IPS DF 6.9 (cell line): ENCODE results near the gene METTL2B.

Experiments
- DNase-seq: peaks from one replicate; pipeline ENCODE4 v3.0.0-alpha.2; 2013; ENCODE audit warnings: low read depth, low spot score
- H3K27ac ChIP-seq: one replicate; pipeline ENCODE4 v1.5.1; 2013; ENCODE audit warnings: low read length, control low read depth
- H3K27me3 ChIP-seq: 2 replicates; pipeline ENCODE4 v1.6.1; 2013; ENCODE audit warnings: mild to moderate bottlenecking, low read length; ENCODE audit not compliant: control insufficient read depth, insufficient read depth
- H3K36me3 ChIP-seq: 2 replicates; pipeline ENCODE4 v1.6.1; 2013; ENCODE audit warnings: low read length; ENCODE audit not compliant: control insufficient read depth, insufficient read depth
- H3K4me1 ChIP-seq: 2 replicates; pipeline ENCODE4 v1.6.1; 2013; ENCODE audit warnings: low read length; ENCODE audit not compliant: control insufficient read depth, insufficient read depth
- H3K4me3 ChIP-seq: 2 replicates; pipeline ENCODE4 v1.5.1; 2013; ENCODE audit warnings: mild to moderate bottlenecking, low read length
- H3K9me3 ChIP-seq: 2 replicates; pipeline ENCODE4 v1.6.1; 2013; ENCODE audit warnings: low read length, inconsistent platforms; ENCODE audit not compliant: control insufficient read depth, insufficient read depth
- WGBS: extraction: QIAGEN DNeasy Blood & Tissue Kit; methylation state at CpG from one replicate; pipeline ENCODE4 v1.1.7; 2013; ENCODE audit warnings: mixed read lengths, missing lambda C conversion rate; ENCODE audit not compliant: insufficient read length, insufficient coverage; 5-methylcytosine and 5-hydroxymethylcytosine counted together

The METTL2B gene

GRCh38 chr7:128443831-128444600 is 32.5 kb upstream of the METTL2B start:
- Histone ChIP-seq H3K27ac (no peak overlapping the region), H3K27me3 (no peaks in the 10 kb centered on the region), H3K4me1 (no peaks in the 10 kb centered on the region), H3K36me3 (no peaks in the 10 kb centered on the region), H3K9me3 (no peaks in the 10 kb centered on the region), H3K4me3 (no peak overlapping the region)
- no CpG with 5 or more reads among the region's 7 CpGs for WGBS
- no peak for DNase-seq

DNA sequence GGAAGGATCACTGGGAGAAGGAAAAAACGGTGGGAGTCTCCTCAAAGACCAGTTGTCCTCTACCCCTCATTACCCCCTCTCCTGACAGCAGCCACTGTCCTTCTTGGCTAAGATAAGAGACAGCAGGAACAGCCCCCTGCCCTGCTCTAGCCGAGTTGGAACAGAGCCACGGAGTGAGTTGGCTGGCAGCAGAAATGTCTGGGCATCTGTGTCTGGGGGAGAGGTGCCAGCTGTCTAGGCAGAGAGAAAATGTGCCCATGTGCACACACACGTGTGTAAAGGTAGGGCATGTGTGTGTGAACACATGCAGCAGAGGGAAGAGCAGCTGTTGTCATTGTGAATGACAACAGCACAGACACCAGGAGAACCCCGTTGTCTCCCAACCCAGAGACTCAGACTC is 30.2 kb upstream of the METTL2B start:
- no CpG with 5 or more reads among the region's 5 CpGs for WGBS
- Histone ChIP-seq H3K27me3 (no peaks in the 10 kb centered on the region), H3K4me1 (no peaks in the 10 kb centered on the region), H3K27ac (no peak overlapping the region), H3K4me3 (no peak overlapping the region), H3K36me3 (no peaks in the 10 kb centered on the region), H3K9me3 (no peaks in the 10 kb centered on the region)
- no peak for DNase-seq

GRCh38 chr7:128447941-128448564 is 28.5 kb upstream of the METTL2B start:
- Histone ChIP-seq H3K9me3 (no peaks in the 10 kb centered on the region), H3K4me1 (no peaks in the 10 kb centered on the region), H3K27me3 (no peaks in the 10 kb centered on the region), H3K36me3 (no peaks in the 10 kb centered on the region), H3K27ac (no peak overlapping the region), H3K4me3 (no peak overlapping the region)
- no CpG with 5 or more reads among the region's 4 CpGs for WGBS
- no peak for DNase-seq

GRCh38 chr7:128448751-128449302 is 27.7 kb upstream of the METTL2B start:
- no CpG with 5 or more reads among the region's 6 CpGs for WGBS
- H3K4me1 ChIP-seq, result peaks cover 1% of the 10 kb centered on the region; the same call in 1 of the 2 replicates
- DNase-seq, result no peak
- H3K4me3 ChIP-seq, result no peak overlapping the region
- H3K27ac ChIP-seq, result no peak overlapping the region
- H3K9me3 ChIP-seq, result no peaks in the 10 kb centered on the region
- no peaks in the 10 kb centered on the region for H3K27me3 ChIP-seq
- no peaks in the 10 kb centered on the region for H3K36me3 ChIP-seq

DNA sequence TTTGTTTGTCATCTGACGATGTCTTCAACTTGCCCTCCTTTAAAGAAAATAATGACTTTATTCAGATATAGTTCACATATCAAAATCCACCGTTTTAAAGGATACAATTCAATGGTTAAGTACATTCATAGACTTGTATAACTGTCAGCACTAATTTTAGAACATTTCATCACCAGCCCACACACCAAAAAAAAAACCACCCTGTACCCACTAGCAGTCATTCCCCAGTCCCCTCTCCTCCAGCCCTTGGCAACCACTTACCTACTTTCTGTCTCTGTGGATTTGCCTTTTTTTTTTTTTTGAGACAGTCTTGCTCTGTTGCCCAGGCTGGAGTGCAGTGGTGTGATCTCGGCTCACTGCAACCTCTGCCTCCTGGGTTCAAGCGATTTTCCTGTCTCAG is 26.1 kb upstream of the METTL2B start:
- WGBS, result no CpG with 5 or more reads among the region's 4 CpGs
- Histone ChIP-seq H3K4me3 (no peak overlapping the region), H3K36me3 (no peaks in the 10 kb centered on the region), H3K27ac (no peak overlapping the region), H3K4me1 (peaks cover 1% of the 10 kb centered on the region; the same call in 1 of the 2 replicates), H3K27me3 (no peaks in the 10 kb centered on the region), H3K9me3 (no peaks in the 10 kb centered on the region)
- no peak for DNase-seq

DNA sequence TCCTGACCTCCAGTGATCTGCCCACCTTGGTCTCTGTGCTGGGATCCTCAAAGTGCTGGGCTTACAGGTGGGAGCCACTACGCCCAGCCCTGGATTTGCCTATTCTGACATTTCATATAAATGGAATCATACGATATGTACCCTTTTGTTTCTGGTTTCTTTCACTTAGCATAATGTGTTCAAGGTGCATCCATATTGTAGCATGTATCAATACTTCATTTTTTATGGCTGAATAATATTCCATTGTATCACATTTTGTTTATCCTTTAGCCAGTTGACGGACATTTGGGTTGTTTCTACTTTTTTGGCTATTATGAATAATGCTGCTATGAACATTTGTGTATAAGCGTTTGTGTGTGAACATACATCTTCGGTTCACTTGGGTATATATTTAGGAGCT is 25.6 kb upstream of the METTL2B start:
- Histone ChIP-seq H3K9me3 (no peaks in the 10 kb centered on the region), H3K27me3 (no peaks in the 10 kb centered on the region), H3K27ac (no peak overlapping the region), H3K4me1 (peaks cover 1% of the 10 kb centered on the region; the same call in 1 of the 2 replicates), H3K4me3 (no peak overlapping the region), H3K36me3 (no peaks in the 10 kb centered on the region)
- no CpG with 5 or more reads among the region's 5 CpGs for WGBS
- DNase-seq, result no peak

DNA sequence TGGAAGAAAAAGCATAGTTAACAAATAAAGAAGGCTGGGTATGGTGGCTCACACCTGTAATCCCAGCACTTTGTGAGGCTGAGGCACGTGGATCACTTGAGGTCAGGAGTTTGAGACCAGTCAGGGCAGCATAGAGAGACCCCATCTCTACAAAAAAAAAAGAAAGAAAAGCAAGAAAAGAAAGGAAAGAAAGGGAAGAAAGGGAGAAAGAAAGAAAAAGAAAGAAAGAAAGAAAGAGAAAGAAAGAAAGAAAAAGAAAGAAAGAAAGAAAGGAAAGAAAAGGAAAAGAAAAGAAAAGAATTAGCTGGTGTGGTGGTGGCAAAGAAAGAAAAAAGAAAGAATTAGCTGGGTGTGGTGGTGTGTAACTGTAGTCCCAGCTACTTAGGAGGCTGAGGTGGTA is 24.0 kb upstream of the METTL2B start:
- H3K4me3 ChIP-seq, result no peak overlapping the region
- H3K27me3 ChIP-seq, result no peaks in the 10 kb centered on the region
- no peaks in the 10 kb centered on the region for H3K9me3 ChIP-seq
- H3K27ac ChIP-seq, result no peak overlapping the region
- H3K4me1 ChIP-seq, result peaks cover 1% of the 10 kb centered on the region; the same call in 1 of the 2 replicates
- no peaks in the 10 kb centered on the region for H3K36me3 ChIP-seq
- WGBS, result no CpG with 5 or more reads among the region's 1 CpG
- DNase-seq, result no peak

DNA sequence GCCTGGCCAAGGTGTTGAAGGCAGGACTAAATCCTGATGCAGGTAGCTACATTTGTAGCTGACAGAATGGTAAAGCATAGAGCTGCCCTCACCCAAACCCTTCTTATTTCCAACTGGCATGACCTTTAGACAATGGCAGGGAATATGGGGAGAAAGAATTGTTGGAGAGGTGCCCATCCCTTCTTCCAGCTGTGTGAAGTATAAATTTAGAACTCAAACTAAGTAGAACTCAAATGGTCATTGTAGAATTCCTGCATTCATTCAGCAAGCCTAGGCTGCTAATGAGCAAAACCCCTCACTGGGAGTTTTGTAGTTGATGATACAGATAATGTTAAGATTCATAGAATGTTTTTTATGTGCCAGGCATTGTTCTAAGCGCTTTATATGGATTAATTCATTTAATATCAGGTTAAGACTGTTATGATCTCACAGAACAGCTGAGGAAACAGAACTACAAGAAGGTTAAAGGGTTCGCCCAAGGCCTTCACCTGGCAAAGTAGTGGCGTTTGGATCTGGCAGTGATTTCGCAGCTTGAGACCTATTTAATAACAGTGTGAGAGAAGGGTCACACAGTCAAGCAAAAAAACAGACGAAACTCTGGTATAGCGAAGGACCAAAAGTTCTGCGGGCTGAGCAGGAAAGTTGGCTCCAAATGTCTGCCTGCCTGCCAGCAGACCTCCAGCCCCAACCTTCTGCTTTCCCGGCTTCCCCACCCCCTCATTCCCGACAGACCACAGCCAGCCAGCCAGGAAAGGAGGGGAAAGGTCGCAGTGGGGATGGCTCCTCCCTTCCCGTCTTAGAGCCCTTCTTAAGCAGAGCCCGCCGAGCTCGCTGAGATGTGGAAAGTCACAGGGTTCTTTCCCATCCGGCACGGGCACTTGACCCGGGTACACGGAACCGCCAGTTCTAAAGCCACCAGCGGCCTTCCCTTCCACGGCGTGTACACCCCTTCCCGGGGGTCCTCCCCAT is 22.4 kb upstream of the METTL2B start:
- no peak overlapping the region for H3K27ac ChIP-seq
- H3K9me3 ChIP-seq, result no peaks in the 10 kb centered on the region
- DNase-seq, result no peak
- peaks cover 1% of the 10 kb centered on the region; the same call in 1 of the 2 replicates for H3K4me1 ChIP-seq
- no peaks in the 10 kb centered on the region; the same call in 1 of the 2 replicates for H3K36me3 ChIP-seq
- peak overlapping the region; percentile 1; the same call in 1 of the 2 replicates for H3K4me3 ChIP-seq
- H3K27me3 ChIP-seq, result no peaks in the 10 kb centered on the region
- no CpG with 5 or more reads among the region's 23 CpGs for WGBS

DNA sequence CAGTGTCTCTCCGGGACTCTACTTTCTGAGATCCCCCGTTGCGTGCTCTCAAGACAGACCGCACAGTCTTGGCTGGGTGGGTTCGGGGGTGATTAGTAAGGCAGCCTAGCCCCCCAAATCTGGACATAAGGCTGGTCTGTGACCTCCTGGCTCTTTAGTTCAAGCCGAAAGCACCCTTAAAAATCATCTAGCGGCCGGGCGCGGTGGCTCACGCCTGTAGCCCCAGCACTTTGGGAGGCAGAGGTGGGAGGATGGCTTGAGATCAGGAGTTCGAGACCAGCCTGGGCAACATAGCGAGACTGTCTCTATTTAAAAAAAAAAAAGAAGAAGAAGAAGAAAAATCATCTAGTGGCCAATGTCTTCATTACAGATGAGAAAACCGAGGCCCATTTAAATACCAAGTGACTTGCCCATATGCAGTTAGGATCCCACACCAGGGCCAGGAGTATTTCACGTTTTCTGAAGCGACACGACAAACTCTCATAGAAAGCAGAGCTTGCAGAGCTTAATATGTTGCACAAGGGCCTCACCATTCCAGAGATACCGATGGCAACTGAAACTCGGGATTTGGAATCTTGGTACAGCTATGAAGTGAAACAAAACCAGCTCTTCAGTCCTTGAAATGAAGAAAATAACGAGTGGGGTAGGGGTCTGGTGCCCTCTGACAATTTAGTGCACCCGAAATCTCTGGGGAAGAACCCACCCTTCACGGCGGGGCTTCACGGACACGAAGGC is 21.6 kb upstream of the METTL2B start:
- DNase-seq, result no peak
- Histone ChIP-seq H3K27me3 (no peaks in the 10 kb centered on the region), H3K36me3 (no peaks in the 10 kb centered on the region; the same call in 1 of the 2 replicates), H3K9me3 (no peaks in the 10 kb centered on the region), H3K4me3 (peak overlapping the region; percentile 64; the same call in 1 of the 2 replicates), H3K27ac (no peak overlapping the region), H3K4me1 (peaks cover 1% of the 10 kb centered on the region; the same call in 1 of the 2 replicates)
- no CpG with 5 or more reads among the region's 25 CpGs for whole genome bisulfite sequencing
